GM18511 (cell line): ENCODE measurements around the gene FLVCR2.

Source experiments
- ATAC-seq: cut with Tn5 transposase; IDR thresholded peaks from one replicate; pipeline ENCODE4 v1.9.1; 2021; ENCODE audit warnings: mild to moderate bottlenecking, moderate library complexity; ENCODE audit not compliant: unreplicated experiment

The FLVCR2 gene

DNA sequence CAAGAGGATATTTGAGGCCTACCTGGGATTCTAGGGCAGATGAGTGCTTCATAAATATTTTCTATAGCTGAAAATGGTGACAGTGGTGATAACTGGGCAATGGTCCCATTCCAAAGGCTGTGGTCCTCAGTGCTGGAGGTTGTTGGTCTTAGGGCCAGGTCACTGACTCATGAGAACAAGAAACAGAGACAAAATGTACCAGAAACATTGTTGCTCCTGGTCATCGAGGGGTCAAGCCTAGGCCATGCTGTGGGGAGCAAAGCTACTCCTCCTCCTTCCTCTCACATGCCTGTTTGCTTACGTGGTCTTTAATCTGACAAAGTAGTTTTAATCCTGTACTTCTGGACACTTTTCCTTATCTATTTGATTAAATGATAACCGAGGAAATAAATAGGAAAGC lies 48.4 kb downstream of the FLVCR2 start:
- ATAC-seq = no peak

- ATAC-seq = no peak
Observed at GRCh38 chr14:75627406-75627805, 49.0 kb downstream of the FLVCR2 start.

DNA sequence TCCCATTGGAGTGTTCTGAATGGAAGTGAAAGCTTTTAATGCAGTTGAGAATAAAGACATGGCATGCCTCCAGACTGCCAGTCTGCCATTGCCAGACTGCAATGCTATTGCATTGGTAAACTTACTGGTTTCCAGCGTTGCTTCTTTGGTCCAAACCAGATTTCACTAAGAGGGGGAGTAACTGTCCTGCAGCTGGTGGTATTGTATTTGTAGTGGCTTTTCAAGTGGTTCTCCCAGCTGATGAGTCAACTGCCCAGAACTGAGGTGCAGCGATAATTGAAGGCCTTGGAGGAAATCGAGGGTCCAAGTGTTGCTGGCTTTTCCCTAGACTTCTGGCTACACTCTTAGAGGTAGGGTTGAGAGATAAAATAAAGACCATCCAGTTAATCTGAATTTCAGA lies 50.4 kb downstream of the FLVCR2 start:
- no peak for ATAC-seq

- ATAC-seq = no peak
Observed at GRCh38 chr14:75630695-75631452, 52.5 kb downstream of the FLVCR2 start.

DNA sequence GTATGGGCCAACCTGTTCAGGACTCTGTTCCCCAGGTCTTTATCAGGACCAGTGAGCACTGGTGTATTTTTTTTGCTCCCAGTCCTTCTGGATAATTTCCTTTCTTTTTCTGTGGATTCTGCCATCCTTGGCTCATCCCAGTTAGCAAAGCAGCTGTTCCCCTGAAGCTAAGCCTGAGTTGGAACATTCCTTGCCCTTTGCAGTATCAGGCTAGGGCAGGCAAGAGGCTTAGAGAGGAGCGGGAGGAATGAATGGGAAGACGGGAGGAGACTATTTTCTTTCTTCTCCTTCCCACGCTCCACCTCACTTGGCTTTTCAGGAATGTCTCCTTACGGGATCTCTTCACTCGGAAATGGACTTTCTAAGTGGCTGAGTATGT lies 53.0 kb downstream of the FLVCR2 start:
- no peak for ATAC-seq

GRCh38 chr14:75634848-75635247 lies 56.4 kb downstream of the FLVCR2 start:
- no peak for ATAC-seq

GRCh38 chr14:75636100-75636692 lies 57.8 kb downstream of the FLVCR2 start:
- no peak for ATAC-seq

- no peak for ATAC-seq
Observed at GRCh38 chr14:75640876-75641275, 62.5 kb downstream of the FLVCR2 start.

DNA sequence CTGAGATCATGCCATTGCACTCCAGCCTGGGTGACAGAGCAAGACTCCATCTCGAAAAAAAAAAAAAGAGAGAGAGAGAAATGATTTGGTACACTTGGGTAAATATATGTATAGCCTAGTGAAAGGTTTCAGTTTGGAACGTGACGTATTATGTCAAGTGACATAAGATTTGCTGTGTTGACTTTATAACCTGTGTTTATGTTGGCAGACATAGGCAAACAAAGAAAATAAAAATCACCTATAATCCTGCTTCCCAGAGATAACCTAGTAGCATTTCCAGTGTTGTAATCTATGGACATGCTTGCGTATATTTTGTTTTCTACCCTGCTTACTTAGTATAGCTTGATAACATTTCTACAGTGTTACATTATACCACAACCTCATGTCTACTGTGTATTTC lies 65.6 kb downstream of the FLVCR2 start:
- ATAC-seq = no peak

DNA sequence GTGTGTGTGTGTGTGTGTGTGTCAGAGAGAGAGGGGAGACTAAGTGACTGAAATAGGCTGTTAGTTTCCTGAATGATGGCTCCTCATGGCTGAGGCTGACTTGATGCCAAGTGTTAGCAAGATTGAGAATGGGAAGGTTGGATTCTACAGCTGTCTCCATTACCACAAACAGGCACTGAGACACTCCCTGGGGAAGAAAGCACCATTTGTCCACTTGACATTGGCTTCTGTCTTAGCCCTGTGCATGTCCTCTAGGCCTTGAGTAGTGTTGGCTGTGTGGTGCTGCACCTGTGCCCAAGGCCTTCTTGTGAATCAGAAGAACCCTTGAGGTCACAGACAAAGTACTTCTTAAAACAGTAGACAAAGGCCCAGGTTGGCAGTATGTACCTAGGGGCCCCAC lies 66.6 kb downstream of the FLVCR2 start:
- no peak for ATAC-seq

- ATAC-seq = no peak
Observed at GRCh38 chr14:75646762-75647161, 68.3 kb downstream of the FLVCR2 start.

GRCh38 chr14:75647640-75648039 lies 69.2 kb downstream of the FLVCR2 start:
- ATAC-seq = no peak

- no peak for ATAC-seq
Observed at GRCh38 chr14:75648066-75648838, 69.8 kb downstream of the FLVCR2 start.

- no peak for ATAC-seq
Observed at GRCh38 chr14:75649337-75649736, 70.9 kb downstream of the FLVCR2 start.

GRCh38 chr14:75649773-75650172 lies 71.4 kb downstream of the FLVCR2 start:
- no peak for ATAC-seq

DNA sequence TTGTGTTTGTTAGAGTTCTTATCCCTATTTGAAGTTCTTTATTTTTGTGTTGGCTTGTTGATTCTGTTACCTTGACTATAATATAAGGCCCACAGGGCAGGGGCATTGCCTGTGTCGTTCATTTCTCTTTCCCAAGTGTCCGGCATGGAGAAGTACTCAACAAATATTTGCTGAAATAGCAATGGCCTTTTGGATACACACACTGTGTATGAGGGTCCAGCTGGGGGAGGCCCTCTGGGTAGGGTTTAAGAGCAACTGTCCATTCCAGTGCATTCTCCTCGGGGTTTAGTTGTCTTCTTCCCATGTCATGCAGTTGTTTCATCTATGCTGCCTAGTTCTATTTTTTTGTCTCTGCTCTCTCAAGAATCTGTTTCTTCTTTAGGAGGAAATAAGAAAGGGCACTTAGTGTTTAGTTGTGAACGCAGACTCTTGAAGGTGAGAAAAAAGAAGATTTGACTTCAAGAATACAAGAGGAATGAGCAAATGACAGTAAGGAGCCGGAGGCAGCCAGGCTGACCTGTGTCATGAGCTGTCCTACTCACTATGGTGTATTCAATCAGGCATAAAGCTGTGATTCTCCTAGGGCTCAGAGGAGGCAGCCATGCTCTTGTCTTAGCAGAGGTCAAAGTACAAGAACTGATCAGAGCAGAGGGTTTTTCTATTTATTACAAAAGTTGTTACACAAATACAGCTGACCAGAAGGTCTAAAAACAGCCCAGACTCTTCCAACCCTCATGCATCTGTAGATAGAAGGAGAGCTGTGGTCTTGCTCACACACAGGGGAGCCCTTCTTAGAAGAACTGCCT lies 72.0 kb downstream of the FLVCR2 start:
- no peak for ATAC-seq

GRCh38 chr14:75653563-75653962 lies 75.1 kb downstream of the FLVCR2 start:
- ATAC-seq = no peak

DNA sequence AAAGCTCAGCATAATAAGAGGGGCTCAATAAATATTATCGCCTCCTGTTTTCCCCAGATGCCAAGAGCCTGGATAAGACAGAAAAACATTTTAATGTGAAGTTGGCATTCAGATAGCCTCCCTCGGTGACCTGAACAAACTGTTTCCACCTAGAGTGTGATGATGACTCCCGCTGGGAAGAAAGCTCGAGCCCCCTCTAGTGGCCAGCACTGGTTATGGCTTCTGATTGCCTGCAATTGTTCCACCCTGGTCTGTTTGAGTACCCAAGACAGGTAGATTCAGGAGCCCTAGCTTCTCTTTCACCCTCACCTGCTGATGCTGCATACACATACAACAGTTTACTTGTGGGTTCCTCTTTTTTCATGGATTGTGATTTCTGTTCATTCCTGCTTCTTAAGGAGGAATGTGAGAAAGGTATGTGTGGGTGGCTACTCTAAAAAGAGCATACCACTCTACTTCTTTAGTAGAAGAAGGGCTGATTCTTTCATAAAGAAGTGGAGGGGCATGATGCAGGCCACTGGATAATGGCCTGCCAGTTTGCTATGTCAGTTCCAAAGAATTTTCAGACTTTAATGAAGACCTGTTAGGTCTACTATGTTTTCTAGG lies 75.8 kb downstream of the FLVCR2 start:
- no peak for ATAC-seq

DNA sequence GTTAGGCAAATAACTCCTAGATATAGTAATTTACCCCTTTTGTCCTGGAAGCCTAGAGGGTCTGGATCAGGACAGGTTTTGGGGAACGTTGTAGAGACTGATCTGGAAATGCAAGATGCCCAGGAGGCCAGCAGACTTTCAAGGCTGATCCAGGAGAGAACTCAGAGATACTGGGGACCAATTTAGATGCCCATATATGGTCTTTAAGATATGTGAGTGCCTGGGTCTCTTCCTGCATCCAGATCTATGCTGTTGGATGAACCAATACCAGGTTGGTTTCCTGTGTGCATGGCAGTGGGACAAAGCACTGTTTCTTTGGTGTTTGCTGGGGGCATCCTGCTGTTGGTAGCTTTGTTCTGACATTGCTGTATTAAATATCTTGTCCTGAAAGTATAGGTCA lies 76.8 kb downstream of the FLVCR2 start:
- ATAC-seq = no peak

DNA sequence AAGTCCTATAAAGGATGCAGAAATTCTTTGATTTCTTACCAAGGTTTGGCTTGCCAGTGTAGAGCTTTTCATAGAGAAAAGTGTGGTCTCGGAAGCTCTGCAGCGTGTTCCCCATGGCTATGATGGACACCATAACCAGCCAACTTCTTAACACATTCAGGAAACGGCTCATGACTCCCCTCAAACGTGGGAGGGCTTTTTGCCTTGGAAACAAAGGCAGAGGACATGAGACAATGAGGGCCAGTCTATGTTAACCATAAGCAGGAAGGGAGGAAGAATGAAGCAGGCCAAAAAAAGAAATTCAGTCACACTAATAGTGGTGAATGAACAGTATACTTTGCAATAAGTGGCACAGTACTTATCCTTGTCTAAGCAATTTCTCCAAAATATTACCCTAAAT lies 78.9 kb downstream of the FLVCR2 start:
- ATAC-seq = no peak

DNA sequence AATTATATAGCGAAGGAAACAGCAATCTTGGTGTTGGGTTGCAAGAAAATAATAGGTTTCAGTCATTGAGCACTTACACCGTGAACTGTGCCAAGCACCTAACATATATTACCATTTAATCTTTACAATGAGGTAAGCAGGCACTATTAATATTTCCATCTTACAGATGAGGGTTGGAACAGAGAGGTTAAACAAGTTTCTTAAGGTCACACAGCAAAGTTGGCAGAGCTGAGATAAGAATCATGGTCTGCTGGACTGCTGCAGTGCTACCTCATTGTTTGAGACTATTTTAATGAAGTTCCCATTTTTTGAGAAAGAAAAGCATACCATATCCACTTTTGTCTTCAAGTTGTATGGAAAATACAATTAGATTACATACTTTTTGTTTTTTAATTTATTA lies 80.5 kb downstream of the FLVCR2 start:
- ATAC-seq = no peak
